ENCODE results near the gene ADARB1. TPM values are rescaled to one million over a fixed set of nuclear protein-coding genes. Genes with fewer than 3 reads are reported as not detected.

The ADARB1 gene
- total and polyA plus RNA-seq, 2 donors (not counting 1 experiment from before 2014, with no cell fraction given) = 17.1 to 33.3 TPM

DNA sequence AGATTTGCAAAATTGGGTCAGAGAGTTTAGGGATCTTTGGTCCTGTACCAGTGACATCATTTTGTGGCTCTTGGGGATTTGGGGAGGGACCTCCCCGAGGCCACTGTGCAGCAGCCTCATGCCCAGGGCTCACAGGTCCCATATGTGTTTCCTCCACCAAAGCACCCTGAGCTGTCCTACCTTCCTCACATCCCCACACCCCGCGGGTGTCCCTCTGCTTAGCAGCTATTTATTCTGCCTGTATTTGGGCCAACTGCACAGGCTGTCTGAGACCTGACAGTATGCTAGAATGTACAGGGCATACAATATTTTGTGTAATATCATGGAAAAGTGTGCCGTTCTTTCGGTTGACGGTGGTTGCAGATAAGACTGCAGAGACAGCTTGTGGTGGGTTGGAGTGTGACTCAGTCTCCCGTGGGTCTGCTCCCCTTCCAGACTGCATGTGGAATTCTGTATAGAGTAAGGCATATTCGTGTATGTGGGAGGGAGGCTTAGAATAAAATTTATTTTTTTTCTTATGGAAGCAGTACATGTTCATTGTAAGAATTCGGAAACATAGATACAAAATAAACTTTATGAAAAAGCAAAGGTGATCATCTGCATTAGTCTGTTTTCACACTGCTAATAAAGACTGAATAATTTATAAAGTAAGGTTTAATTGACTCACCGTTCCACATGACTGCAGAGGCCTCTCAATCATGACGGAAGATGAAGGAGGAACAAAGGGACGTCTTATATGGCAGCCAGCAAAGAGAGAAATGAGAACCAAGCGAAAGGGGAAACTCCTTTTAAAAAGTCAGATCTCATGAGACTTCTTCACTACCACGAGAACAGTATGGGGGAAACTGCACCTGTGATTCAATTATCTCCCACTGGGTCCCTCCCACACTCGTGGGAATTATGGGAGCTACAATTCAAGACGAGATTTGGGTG lies 84.4 kb downstream of the ADARB1 start:
- POLR2A ChIA-PET = no interaction called here
- CTCF ChIA-PET = interaction anchor here (0.7 to 3.0 kb wide), 2 partner anchors 18 to 20 kb away, joined by 3 to 20 read pairs; no protein-coding TSS in a partner anchor
- DNase-seq (peak; percentile 53), ATAC-seq (ENCODE audit: low read depth) (peak; percentile 61)
- Histone ChIP-seq H3K4me2 (replicated peaks; ENCODE audit: low read depth, low read length, poor library complexity, severe bottlenecking) (no peak overlapping the region), H3K9ac (ENCODE audit: low read length) (no peak overlapping the region), H3K4me3 (ENCODE audit: control extremely low read depth in 1 of 5, extremely low read depth in 1 of 5, insufficient read depth in 1 of 5, low read depth in 2 of 5, low read length in 4 of 5) (no peak overlapping the region), H3K27me3 (replicated peaks in 1 of 4; ENCODE audit: control extremely low read depth in 1 of 4, control insufficient read depth in 3 of 4, insufficient read depth in 4 of 4, low read length in 3 of 4) (no peaks in the 10 kb centered on the region), H3K9me3 (ENCODE audit: control extremely low read depth in 1 of 3, control insufficient read depth in 2 of 3, insufficient read depth in 1 of 3, low read length in 2 of 3) (peaks cover 2 to 32% (median 21%) of the 10 kb centered on the region in 3 donors), H2AFZ (ENCODE audit: insufficient read depth, low read depth, low read length, poor library complexity, severe bottlenecking) (no peak overlapping the region), H3K4me1 (ENCODE audit: control insufficient read depth in 2 of 2, insufficient read depth in 2 of 2, low read length in 2 of 2) (peaks cover 24 to 25% of the 10 kb centered on the region in 2 donors), H3K79me2 (ENCODE audit: control insufficient read depth, insufficient read depth, low read length) (peaks cover 55% of the 10 kb centered on the region), H3K36me3 (replicated peaks in 1 of 2; ENCODE audit: control extremely low read depth in 1 of 2, control insufficient read depth in 1 of 2, extremely low read depth in 1 of 2, insufficient read depth in 2 of 2, low read length in 1 of 2) (peaks cover 0 to 18% of the 10 kb centered on the region in 2 experiments), H3K27ac (ENCODE audit: low read length in 2 of 2) (peak overlapping the region in 1 of 2 donors; percentile 53), H4K20me1 (ENCODE audit: control insufficient read depth, insufficient read depth, low read length, poor library complexity, severe bottlenecking) (peaks cover 72% of the 10 kb centered on the region)
- 96% methylated on average over 4 of the region's 16 CpGs for WGBS (ENCODE audit: insufficient coverage)
- TF ChIP-seq EZH2 (IDR thresholded peaks at IDR 0.05; ENCODE audit: borderline replicate concordance, insufficient read depth, low read depth, low read length, poor library complexity, severe bottlenecking) (no peak), CTCF (IDR thresholded peaks at IDR 0.05) (no peak)
- H3K4me1 Mint-ChIP-seq = peaks cover 38% of the 10 kb centered on the region
- H3K9me3 Mint-ChIP-seq (ENCODE audit: insufficient read depth) = peaks cover 6% of the 10 kb centered on the region
- peak overlapping the region; percentile 62 for H3K27ac Mint-ChIP-seq
- intact Hi-C loops (cut with micrococcal nuclease) = no loop called here
- H3K4me3 Mint-ChIP-seq = no peak overlapping the region
- no peaks in the 10 kb centered on the region for H3K27me3 Mint-ChIP-seq

DNA sequence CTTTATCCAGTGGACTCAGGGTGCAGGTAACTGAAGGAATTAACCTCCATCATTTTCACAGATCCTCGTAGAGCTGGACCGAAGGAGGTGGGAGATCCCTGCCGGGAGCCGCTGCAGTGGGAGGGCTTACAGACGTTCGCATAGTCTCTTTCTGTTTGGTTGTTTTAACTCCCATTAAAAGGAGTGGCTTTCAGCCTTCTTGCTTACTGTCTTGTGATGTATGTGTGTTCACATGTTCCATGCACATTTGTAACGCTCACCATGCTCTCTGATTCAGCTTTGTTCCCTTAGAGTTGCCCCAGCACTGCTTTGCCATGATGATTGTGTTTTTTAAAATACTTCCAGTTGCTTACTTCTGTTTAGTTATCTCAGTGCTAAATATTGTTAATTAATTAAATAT lies 85.8 kb downstream of the ADARB1 start:
- no peak overlapping the region for H3K9ac ChIP-seq (ENCODE audit: low read length)
- no peak for ATAC-seq (ENCODE audit: low read depth)
- WGBS (ENCODE audit: insufficient coverage) = 100% methylated on average over 6 of the region's 7 CpGs
- H3K27me3 ChIP-seq (replicated peaks in 1 of 4; ENCODE audit: control extremely low read depth in 1 of 4, control insufficient read depth in 3 of 4, insufficient read depth in 4 of 4, low read length in 3 of 4) = no peaks in the 10 kb centered on the region
- ChIA-PET CTCF (interaction anchor here (0.6 to 3.0 kb wide), 2 partner anchors 22 to 267 kb away, joined by 3 to 20 read pairs; no protein-coding TSS in a partner anchor), POLR2A (no interaction called here)
- H3K4me1 Mint-ChIP-seq = peaks cover 27% of the 10 kb centered on the region
- no peak overlapping the region for H2AFZ ChIP-seq (ENCODE audit: insufficient read depth, low read depth, low read length, poor library complexity, severe bottlenecking)
- H3K4me3 Mint-ChIP-seq = no peak overlapping the region
- peaks cover 72% of the 10 kb centered on the region for H4K20me1 ChIP-seq (ENCODE audit: control insufficient read depth, insufficient read depth, low read length, poor library complexity, severe bottlenecking)
- peaks cover 2 to 33% (median 21%) of the 10 kb centered on the region in 3 donors for H3K9me3 ChIP-seq (ENCODE audit: control extremely low read depth in 1 of 3, control insufficient read depth in 2 of 3, insufficient read depth in 1 of 3, low read length in 2 of 3)
- H3K4me3 ChIP-seq (ENCODE audit: control extremely low read depth in 1 of 5, extremely low read depth in 1 of 5, insufficient read depth in 1 of 5, low read depth in 2 of 5, low read length in 4 of 5) = no peak overlapping the region
- H3K4me2 ChIP-seq (replicated peaks; ENCODE audit: low read depth, low read length, poor library complexity, severe bottlenecking) = no peak overlapping the region
- TF ChIP-seq CTCF (IDR thresholded peaks at IDR 0.05) = no peak
- H3K27me3 Mint-ChIP-seq = no peaks in the 10 kb centered on the region
- no peak overlapping the region for H3K27ac Mint-ChIP-seq
- H3K9me3 Mint-ChIP-seq (ENCODE audit: insufficient read depth) = peaks cover 6% of the 10 kb centered on the region
- H3K4me1 ChIP-seq (ENCODE audit: control insufficient read depth in 2 of 2, insufficient read depth in 2 of 2, low read length in 2 of 2) = peaks cover 12 to 15% of the 10 kb centered on the region in 2 donors
- no peak overlapping the region for H3K27ac ChIP-seq (ENCODE audit: low read length in 2 of 2)
- peaks cover 61% of the 10 kb centered on the region for H3K79me2 ChIP-seq (ENCODE audit: control insufficient read depth, insufficient read depth, low read length)
- peaks cover 0 to 18% of the 10 kb centered on the region in 2 experiments for H3K36me3 ChIP-seq (replicated peaks in 1 of 2; ENCODE audit: control extremely low read depth in 1 of 2, control insufficient read depth in 1 of 2, extremely low read depth in 1 of 2, insufficient read depth in 2 of 2, low read length in 1 of 2)
- no peak for DNase-seq
- intact Hi-C loops (cut with micrococcal nuclease) = no loop called here

Measured in B cell (primary cell).